HG03558 (cell line): ENCODE measurements around the gene BMP5.

ENCODE experiments used
- ATAC-seq: cut with Tn5 transposase; IDR thresholded peaks from one replicate; pipeline ENCODE4 v1.9.1; 2021; ENCODE audit warnings: moderate number of reproducible peaks; ENCODE audit not compliant: unreplicated experiment; ENCODE audit errors: extremely low read depth

BMP5 gene

DNA sequence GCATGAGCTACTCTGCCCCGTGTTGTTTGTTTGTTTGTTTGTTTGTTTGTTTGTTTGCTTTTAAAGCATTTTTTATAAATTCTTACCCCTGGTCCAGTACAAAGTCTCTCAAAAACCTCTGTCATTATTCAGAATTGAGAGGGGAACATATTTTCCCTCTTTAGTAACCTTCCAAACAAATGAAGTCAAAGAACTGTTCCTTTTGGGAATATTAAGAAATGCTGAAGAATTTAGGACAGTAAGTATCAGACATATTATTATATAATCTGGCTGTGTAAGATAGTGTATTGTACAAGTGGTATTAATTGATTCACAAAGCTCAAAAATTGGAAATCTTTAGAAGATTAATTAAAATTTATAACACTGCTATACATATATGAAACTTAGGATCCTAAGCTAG is 54.7 kb downstream of the BMP5 start:
- ATAC-seq = no peak

DNA sequence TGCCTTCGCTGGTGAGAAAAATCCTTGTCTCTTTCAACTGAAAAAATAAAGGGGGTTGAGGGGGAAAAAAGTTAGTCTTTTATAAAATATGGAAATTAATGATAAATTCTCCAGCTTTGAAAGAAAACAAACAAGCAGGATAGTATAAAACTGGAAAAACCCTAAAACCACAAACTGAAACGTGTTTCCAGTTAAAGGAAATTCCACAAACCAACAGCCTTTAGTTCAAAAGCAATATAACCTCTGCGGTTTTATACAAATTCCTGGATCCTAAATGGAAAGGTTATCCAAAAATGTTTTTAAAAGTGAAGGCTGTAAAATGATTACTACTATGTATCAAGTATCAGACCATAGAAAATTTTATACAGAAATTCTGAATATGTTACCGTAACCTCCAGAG is 55.6 kb downstream of the BMP5 start:
- no peak for ATAC-seq

DNA sequence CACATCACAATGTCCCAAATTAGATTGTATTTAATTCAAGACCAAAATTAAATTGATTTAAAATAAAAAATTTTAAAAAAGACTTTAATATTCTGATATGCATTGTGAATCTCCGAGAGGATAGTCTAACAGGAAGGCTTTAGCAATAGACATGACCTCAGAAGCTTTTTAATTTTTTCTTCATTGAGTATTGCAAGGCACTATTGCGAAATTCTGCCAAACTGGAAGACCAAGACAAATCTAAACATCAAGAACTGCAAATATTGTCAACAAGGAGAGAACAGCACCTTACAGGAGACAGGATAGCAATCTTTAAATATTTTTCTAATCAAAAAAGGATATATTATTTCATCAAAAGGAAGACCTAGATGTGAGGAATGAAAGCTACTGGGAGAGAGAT is 56.9 kb downstream of the BMP5 start:
- ATAC-seq = no peak

DNA sequence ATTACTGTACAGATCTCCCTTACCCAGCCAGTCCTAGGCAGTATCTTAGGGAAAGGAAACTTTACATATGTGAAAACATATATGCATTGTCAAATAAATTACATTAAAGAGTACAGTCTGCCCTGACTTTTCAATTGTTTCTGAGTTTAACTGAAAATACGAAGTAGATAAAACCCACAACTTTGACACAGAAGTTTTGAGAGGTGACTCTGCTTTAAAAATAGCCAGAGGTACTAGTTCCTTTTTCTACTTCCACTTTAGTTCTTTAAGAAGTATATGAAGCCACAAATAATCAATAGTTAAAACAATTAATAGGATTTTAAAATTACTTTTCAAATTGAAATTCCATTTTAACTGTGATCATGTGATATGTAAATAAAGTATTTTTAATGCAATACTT is 62.9 kb downstream of the BMP5 start:
- no peak for ATAC-seq

DNA sequence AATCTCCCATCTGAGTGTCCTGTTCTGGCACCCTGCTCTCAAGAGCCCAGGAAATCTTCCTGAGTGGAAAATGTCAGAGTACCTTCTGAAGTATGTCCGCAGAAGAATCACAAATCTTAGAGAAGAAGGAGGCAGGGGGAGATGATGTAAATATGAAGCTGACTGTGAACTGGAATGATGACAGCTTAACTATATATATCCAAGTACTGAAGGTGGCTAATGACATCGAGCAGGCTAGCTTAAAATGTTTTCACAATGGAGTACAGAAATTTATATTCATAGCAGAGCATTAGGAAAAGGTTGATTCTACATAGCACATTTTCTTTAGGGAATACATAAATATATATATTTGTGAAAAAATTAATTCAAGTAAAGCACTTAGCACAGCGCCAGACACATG is 64.3 kb downstream of the BMP5 start:
- ATAC-seq = no peak

DNA sequence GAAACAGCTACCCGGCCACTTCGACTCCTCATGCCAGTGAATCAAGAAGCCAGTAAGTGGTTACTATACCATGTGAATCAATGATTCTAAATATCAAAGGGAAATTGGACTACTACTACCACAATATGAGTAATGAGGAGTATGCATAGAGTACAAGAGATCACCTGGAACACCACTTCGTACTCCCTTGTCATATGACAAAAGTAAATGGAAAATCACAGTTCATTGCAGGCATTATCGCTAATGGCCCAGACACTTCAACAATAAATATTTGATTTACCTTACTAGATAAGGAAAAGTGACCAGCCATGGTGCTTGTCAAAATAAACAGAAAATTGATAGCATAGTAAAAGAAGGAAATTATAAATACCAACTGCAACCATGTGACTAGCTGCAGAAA is 73.1 kb downstream of the BMP5 start:
- ATAC-seq = no peak

DNA sequence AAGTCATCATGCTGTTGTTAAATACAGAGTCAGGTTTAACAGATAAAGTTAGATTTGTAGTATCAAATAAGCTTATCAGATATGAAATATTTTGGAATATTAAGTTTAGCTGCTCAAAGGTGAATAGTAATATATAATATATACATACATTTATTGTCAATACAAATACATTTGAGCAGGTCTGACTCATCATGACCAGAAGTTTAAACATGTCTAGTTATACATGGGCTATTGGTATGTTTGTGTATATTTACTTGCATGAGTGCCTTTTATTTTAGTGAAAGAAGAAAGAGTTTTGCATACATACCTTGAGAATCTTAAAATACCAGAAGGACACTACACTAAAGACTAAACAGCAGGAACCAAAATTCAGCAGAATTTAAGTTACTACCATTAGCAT is 76.8 kb downstream of the BMP5 start:
- no peak for ATAC-seq

DNA sequence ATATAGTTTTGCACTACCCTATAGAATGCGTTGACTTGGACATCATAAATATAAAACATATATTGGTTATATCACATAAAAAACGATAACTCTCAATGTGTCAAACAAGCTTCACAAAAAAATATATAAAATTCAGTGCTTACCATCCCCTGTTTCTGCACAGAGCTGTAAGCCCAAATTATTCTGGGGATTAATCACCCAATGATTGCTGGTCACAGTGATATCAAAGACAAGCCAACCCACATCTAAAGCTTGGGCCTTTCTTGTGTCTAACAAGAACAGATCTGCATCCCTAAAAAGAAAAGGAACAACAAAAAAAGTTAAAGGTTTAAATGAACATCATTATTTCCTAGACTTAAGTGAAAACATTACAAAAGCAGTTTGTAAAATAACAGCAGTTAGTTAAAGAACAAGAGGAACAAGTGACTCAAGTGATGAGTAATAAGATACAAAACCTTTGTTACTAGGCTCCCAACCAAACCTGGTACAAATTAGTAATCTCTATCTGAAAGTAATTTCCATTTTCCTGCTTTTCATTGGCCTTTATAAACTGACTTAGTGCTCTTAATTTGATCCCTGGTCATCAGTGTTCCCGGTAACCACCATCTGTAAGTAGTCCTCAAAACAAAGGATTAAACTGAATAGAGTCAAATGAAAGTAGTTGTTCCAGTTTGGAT is 81.1 kb downstream of the BMP5 start:
- ATAC-seq = no peak

DNA sequence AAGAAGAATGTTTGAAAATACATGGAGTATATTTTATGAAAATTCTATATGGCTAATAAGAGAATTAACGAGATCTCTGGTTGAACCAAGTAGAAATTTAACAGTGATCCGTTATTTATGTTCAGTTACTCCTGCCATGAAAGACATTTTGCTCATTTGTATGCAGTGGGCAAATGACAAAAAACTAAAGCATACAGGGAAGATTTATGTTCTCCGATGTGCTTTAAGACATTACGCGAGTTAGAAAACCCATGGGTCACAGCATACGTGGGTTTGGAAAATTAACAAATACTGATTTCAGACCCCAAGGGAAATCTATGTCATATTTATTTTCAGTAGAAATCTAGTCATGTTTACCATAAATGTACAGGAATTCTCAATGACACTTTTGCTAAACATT is 90.1 kb downstream of the BMP5 start:
- ATAC-seq = no peak

DNA sequence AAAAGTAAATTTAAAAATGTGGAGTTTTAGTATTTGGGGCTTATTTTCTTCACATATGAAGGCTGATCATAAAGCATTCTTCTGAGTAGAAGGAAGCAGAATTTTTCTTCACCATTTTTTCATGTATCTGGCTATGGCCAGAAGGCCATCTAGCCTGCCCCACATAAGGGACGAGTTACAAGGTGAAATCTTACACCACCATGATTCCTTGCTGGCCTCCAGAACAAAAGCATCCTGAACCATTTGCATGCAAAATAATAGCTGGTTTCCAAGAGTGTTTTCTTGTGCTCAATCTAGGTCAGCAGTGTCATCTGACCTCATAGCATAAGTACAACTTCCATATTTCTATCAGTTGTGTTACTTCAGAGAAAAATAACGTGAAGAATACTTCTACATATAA is 93.1 kb downstream of the BMP5 start:
- no peak for ATAC-seq

DNA sequence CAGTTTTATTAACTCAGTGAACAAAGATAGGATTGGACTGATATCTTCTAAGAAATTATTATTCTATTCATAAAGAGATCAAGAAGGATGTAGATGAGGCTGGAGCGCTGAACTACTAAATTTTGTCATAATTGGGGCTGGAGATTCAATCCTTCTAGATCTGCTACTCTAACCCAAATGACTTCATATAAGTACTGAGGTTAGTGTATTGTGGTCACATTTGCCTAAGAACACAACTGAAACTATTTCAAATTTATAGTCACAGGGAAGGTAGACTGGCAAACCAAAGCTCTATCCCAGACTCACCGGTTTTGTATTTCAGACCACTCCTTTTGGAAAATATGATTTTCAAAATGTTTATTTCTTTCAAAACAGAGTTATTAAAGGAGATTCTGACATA is 96.7 kb downstream of the BMP5 start:
- ATAC-seq = no peak

DNA sequence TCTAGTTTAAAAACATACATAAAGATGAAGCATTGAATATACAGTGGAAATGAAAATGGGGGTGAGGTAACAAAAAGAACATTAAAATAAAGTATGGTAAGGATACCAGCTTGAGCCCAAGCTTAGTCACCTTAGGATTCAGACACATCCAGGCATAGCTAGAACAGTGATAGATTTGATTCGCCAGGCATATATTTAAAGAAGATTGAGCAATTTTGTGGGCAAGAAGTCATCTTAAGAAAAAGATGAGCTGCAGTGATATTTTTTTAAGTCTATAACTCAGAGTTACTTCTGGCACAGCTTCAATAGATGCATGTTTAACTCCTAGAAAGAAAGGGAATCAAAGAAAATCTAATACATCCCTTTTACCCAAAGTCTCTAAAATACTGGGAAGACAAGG is 97.9 kb downstream of the BMP5 start:
- ATAC-seq = no peak

DNA sequence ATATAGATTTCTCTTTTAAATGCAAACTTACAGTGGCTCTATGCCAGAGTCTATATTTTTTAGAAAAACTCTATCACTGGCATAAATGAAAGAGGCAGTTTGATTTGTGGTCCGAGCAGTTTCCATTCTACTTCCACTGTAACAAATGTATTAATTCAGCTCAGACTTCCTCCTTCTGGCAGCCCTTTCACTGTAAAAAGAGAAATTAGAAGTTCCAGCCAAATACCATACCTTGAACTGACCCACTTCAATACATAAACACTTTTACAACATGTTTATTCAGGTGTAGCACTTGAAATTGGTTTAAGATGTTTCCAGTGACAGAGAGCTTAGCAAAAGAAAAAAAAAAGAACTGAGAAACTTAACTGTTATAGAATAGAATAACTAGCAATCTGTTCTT is 99.3 kb downstream of the BMP5 start:
- ATAC-seq = no peak

DNA sequence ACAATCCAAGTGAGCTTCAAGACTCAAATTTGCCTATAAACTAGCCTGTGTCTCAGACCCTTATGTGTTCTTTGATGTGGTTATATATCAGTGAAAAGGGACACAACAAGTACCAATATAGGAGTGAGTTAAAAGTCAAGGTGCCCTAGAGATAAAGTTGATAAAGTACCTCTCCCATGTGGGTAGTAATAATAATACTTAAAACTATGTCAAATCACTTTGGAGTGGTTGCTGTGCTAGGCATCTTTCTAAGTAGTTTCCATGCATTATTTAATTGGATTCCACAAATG is 100.4 kb downstream of the BMP5 start:
- no peak for ATAC-seq

DNA sequence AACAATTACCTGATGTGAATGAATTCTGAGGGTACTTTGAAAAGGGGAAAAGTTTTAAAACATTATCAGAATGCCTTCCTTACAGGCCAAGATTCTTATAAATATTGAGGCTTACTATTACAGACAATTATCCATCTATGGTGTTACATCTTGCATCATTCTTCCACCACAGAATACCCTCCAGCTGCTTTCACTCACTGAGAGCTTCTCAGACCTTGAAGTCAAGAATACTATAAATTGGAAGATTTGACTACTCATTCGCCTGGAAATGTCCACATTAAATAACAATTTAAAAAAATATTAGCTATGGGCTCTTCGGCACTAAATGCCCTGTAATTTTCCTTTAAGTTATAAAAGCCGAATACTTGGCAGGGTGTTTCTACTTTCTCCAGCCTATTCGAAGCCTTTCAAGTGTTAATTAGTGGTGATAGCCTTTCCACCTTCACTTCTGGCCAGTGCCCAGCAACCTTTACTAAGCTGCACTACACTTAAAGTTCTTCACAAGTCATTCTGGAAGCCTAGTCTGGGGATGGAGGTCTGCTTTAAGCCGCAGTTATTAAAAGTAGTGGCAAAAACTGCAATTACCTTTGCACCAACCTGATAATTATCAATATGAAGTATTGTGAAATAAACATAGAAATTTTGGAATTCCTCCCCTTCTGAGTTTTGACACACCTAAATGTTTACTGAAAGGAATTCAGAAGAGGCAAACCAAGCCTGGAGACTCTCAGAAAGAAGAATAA is 100.9 kb downstream of the BMP5 start:
- ATAC-seq = no peak

DNA sequence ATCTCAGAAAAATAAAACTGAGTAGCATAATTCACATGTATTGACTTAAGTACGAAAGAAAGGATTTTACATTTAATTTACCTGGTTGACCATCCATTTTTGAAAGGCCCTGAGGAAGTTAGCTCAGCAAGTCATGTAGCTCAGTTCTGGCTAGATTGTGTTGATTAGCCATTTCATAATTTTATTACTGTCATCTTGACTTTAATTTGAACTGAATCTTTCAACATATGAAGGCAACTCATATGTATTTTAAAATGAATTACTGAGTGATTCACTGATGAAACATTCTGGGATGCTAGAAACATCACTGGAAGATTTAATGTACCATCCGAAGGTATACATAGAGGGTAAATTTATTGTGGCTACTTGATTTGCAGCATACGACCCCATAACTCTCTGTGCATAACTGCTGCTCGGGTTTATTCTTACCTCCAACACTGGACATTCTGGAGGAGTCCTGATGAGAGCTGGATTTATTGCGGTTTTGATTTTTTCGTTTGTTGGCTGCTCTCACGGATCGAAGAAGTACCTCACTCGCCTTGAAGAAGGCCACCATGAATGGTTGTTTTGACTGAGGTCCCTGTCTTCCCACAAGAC is 101.7 kb downstream of the BMP5 start:
- ATAC-seq = no peak

DNA sequence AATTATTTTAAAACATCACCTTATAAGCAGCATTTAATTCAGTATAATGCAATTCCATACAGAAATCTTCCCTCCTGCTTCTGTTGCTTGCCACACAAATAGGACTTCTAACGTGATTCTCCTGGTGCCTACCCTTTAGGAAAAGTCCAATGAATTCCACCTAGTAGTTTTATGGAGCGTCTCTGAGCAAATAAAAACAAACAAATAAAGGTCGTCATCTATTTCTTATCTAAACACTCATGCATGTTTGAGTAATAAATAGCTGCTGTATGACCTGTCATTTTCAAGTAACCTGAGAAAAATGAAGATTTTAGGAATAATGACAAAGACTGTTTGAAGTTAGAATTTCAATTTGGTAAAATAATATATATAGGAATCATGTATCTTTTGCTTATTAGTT is 102.7 kb downstream of the BMP5 start:
- no peak for ATAC-seq

DNA sequence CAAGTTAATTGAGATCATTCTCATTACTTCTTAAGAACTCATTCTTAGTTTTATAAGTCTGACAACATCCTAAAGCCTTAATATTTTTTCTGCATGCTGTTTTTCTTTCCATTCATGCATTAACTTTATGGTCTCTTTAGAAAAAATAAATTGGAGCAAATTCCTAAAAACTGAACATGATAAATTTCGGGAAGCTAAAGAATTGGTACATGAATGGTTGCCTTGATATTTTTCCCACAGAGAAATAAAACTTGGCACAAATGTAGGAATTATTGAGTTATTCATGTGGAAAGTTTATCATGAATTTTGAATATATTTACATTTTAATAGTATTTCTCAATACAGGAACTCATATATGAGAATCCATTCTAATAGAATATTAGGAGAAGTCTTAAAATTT is 115.9 kb downstream of the BMP5 start:
- ATAC-seq = no peak

DNA sequence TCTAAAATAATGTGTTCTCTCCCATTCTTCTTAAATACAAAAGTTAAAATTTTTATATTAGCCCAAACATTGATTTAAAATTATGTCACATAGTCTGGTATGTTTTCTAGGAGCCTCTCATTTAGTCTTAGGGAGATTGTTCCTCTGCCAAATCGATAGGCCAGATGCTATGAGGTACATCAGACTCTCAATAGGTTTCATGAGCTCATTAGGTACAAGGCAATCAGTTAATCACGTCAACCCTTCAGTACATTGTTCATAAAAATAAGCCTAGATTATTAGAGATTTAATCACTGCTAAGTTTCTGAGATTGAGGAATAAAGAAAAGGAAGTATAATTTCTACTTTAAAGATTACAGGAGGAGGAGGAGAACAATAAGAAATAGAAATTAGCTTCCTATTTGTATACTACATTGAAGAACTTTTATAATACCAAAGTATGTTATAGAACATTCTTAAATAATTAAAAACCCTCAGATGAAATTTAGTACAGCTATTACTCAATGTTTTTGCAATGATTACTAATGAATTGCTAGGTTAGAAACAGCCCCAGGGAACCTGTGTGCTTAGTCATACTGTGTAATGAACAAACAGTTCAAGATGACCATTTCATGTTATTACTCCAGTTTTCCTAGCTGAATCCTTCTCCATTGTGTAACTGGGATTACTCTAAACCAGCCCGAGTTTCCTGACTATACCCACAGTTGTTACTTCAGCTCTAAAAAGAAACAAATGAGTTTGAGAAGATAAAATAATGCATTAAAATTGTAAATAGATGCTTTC is 117.0 kb downstream of the BMP5 start:
- no peak for ATAC-seq

DNA sequence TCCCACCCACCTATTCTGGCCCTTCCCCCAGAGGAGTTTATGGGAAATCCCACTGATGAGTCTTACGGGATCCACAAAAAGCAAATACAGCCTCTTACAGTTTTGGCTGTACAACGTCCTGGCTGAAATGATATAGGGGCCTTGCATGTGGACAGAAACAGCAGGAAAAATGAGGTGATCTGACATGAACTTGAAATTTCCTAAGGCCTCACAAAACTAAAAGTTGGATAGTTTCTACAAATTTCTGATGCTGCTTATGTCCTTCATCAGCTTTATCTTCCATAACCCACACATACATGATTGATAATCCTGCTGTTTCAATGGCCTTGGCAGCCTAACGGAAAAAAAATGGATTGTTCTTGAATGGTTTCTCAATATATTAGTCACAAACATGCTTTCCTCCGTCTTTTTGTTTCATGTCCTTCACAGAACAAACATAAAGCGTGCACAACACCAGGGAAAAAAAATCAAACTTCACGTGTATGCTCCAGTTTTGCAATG is 118.8 kb downstream of the BMP5 start:
- no peak for ATAC-seq

DNA sequence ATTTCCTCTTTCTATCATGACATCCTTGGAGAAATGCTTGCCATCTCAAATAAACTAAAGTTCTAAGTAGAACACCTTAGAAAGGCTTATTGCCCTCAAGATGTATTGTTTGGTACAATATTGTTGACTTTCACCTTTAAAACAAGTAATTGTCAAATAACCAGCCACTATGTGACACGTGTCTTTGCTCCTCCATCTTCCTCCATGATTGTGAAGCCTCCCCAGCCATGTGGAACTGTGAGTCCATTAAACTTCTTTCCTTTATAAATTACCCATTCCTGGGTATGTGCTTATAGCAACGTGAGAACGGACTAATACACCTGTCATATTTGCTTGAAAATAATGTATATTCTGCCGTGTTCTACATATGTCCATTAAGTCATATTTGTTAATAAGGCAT is 126.5 kb downstream of the BMP5 start:
- no peak for ATAC-seq
